HepG2 (cell line): ENCODE results near the gene ZSCAN26. TPM values are rescaled to one million over a fixed set of nuclear protein-coding genes. Genes with fewer than 3 reads are reported as not detected.

Source experiments
- AHDC1 ChIP-seq: sonication (generic); formaldehyde crosslinking; IDR thresholded peaks from 2 replicates; pipeline ENCODE4 v1.5.1; 2020; ENCODE audit warnings: mild to moderate bottlenecking, missing genetic modification reagents, borderline replicate concordance
- CBFB ChIP-seq: sonication (generic); formaldehyde crosslinking; IDR thresholded peaks from 2 replicates; pipeline ENCODE4 v1.4.0; 2020; ENCODE audit warnings: missing genetic modification reagents
- DBP ChIP-seq: sonication (generic); formaldehyde crosslinking; IDR thresholded peaks from 2 replicates; pipeline ENCODE4 v1.4.0; 2020; ENCODE audit warnings: missing genetic modification reagents; ENCODE audit errors: not compliant biosample characterization
- ELF3 ChIP-seq: IDR thresholded peaks from 2 replicates; pipeline ENCODE4 v1.6.1; 2016; ENCODE audit warnings: missing genetic modification reagents, missing compliant biosample characterization
- HDAC2 ChIP-seq: sonication (generic); formaldehyde crosslinking; IDR thresholded peaks from 2 replicates; pipeline ENCODE4 v1.4.0; 2020; ENCODE audit warnings: missing genetic modification reagents
- NCOR1 ChIP-seq: fragments of 200-600 bp; sonication (generic); IDR thresholded peaks from 2 replicates; pipeline ENCODE4 v1.7.0; 2017; ENCODE audit warnings: antibody characterized with exemption, low read length, borderline replicate concordance
- NFKBIZ ChIP-seq: IDR thresholded peaks from 2 replicates; pipeline ENCODE4 v1.6.1; 2018; ENCODE audit warnings: missing genetic modification reagents, missing compliant biosample characterization
- TEAD3 ChIP-seq: optimal IDR thresholded peaks from 2 replicates; pipeline ENCODE3; 2016; ENCODE audit warnings: borderline replicate concordance
- USF2 ChIP-seq, 2 experiments: sonication (generic) in 1 of 2; formaldehyde crosslinking in 1 of 2; IDR thresholded peaks; 2 replicates each; pipeline versions ENCODE4 v1.5.1 to v1.6.1; 2011 to 2020; ENCODE audit warnings: borderline replicate concordance in 1 of 2, low read depth in 1 of 2, low read length in 1 of 2, mild to moderate bottlenecking in 1 of 2, missing genetic modification reagents in 1 of 2, moderate library complexity in 1 of 2
- ZBTB7B ChIP-seq: sonication (generic); formaldehyde crosslinking; IDR thresholded peaks from 2 replicates; pipeline ENCODE4 v1.4.0; 2020; ENCODE audit warnings: missing genetic modification reagents
- ZFP90 ChIP-seq: sonication (generic); formaldehyde crosslinking; IDR thresholded peaks from 2 replicates; pipeline ENCODE4 v1.8.0; 2022; ENCODE audit warnings: missing genetic modification reagents, mild to moderate bottlenecking, inconsistent platforms, borderline replicate concordance
- ZNF362 ChIP-seq: sonication (generic); formaldehyde crosslinking; IDR thresholded peaks from 2 replicates; pipeline ENCODE4 v1.4.0; 2020; ENCODE audit warnings: missing genetic modification reagents, mild to moderate bottlenecking, borderline replicate concordance
- ZNF550 ChIP-seq: sonication (generic); formaldehyde crosslinking; IDR thresholded peaks from 2 replicates; pipeline ENCODE4 v1.4.0; 2020; ENCODE audit warnings: mild to moderate bottlenecking, missing genetic modification reagents, borderline replicate concordance
- ZNF564 ChIP-seq: sonication (generic); formaldehyde crosslinking; IDR thresholded peaks from 2 replicates; pipeline ENCODE4 v1.8.1; 2023; ENCODE audit warnings: mild to moderate bottlenecking, missing genetic modification reagents
- ZNF567 ChIP-seq: sonication (generic); formaldehyde crosslinking; IDR thresholded peaks from 2 replicates; pipeline ENCODE4 v1.8.1; 2023; ENCODE audit warnings: mild to moderate bottlenecking, missing genetic modification reagents, borderline replicate concordance
- ZNF580 ChIP-seq: IDR thresholded peaks from 2 replicates; pipeline ENCODE4 v1.6.1; 2016; ENCODE audit warnings: low read depth, borderline replicate concordance
- ZNF614 ChIP-seq: IDR thresholded peaks from 2 replicates; pipeline ENCODE4 v1.6.1; 2018; ENCODE audit warnings: missing biosample characterization, missing genetic modification reagents, inconsistent platforms, borderline replicate concordance
- polyA plus RNA-seq, 8 experiments: library from polyadenylated mRNA; depleted of rRNA in 3 of 8; stranded (reverse) in 7 of 8; unstranded in 1 of 8; fragments of >200 nt; fragmentation: Illumina TruSeq in 4 of 8; extraction: Trizol in 4 of 8; gene quantifications; 2 replicates each; pipeline versions ENCODE4 v1.2.1 to v1.2.3, GENCODE V29; 2011 to 2016; ENCODE audit warnings: low read depth in 4 of 8, missing spikeins in 1 of 8, mixed read lengths in 1 of 8; ENCODE audit not compliant: insufficient read depth in 1 of 8
- total RNA-seq, 5 experiments: library from RNA; depleted of rRNA; stranded (reverse); fragments of >200 nt; fragmentation: Illumina TruSeq; extraction: Trizol; gene quantifications; 2 replicates each; pipeline ENCODE4 v1.2.3, GENCODE V29; 2016; ENCODE audit warnings: low read depth in 1 of 5

ZSCAN26 gene
- total and polyA plus RNA-seq, 2 of the 13 experiments (the other 11 are each of a cell fraction or from before 2014, with no cell fraction given) = 12.0 to 15.6 TPM

GRCh38 chr6:28323813-28324424 lies 57.0 kb downstream of the ZSCAN26 start (continued):
- TF ChIP-seq TEAD3 (CRISPR knock-in tag) (peak; percentile 72), ZNF580 (CRISPR knock-in tag) (peak; percentile 75; the same call in 1 of the 2 replicates), ZFP90 (CRISPR knock-in tag) (0 out of 2 replicates have a peak, but pooled peaks have one; percentile 59), ZBTB7B (CRISPR knock-in tag) (peak; percentile 74; the same call in 1 of the 2 replicates), AHDC1 (CRISPR knock-in tag) (peak; percentile 89; the same call in 1 of the 2 replicates), NFKBIZ (peak; percentile 70; the same call in 1 of the 2 replicates), ZNF550 (CRISPR knock-in tag) (peak; percentile 22; the same call in 1 of the 2 replicates), CBFB (CRISPR knock-in tag) (no peak), DBP (CRISPR knock-in tag) (no peak), ZNF614 (peak; percentile 63), HDAC2 (CRISPR knock-in tag) (peak; percentile 37; the same call in 1 of the 2 replicates), USF2 (IDR thresholded peaks at IDR 0.05; ENCODE audit: low read depth, low read length) (no peak), USF2 (CRISPR knock-in tag; IDR thresholded peaks at IDR 0.05; ENCODE audit: borderline replicate concordance) (no peak), ZNF564 (CRISPR knock-in tag) (no peak), NCOR1 (0 out of 2 replicates have a peak, but pooled peaks have one; percentile 33), ZNF362 (CRISPR knock-in tag) (no peak), ELF3 (peak; percentile 28; the same call in 1 of the 2 replicates), ZNF567 (CRISPR knock-in tag) (no peak)
